D721Med (cell line): ENCODE measurements around the gene DNAI4.

ENCODE experiments used
- DNase-seq: peaks from one replicate; pipeline ENCODE4 v3.0.0; 2011; ENCODE audit warnings: low spot score; ENCODE audit not compliant: insufficient read length
- FAIRE-seq: peaks from 2 replicates; lab custom pipeline; 2011; peaks lifted over from hg19 to GRCh38; lab: Jason Lieb, UNC
- TF ChIP-seq, protein P1 (sequence below): IDR thresholded peaks from 2 replicates; pipeline ENCODE4 v1.5.1; 2012; ENCODE audit warnings: mild to moderate bottlenecking, control low read depth; ENCODE audit not compliant: insufficient read depth; ENCODE audit errors: missing control alignments

The DNAI4 gene

DNA sequence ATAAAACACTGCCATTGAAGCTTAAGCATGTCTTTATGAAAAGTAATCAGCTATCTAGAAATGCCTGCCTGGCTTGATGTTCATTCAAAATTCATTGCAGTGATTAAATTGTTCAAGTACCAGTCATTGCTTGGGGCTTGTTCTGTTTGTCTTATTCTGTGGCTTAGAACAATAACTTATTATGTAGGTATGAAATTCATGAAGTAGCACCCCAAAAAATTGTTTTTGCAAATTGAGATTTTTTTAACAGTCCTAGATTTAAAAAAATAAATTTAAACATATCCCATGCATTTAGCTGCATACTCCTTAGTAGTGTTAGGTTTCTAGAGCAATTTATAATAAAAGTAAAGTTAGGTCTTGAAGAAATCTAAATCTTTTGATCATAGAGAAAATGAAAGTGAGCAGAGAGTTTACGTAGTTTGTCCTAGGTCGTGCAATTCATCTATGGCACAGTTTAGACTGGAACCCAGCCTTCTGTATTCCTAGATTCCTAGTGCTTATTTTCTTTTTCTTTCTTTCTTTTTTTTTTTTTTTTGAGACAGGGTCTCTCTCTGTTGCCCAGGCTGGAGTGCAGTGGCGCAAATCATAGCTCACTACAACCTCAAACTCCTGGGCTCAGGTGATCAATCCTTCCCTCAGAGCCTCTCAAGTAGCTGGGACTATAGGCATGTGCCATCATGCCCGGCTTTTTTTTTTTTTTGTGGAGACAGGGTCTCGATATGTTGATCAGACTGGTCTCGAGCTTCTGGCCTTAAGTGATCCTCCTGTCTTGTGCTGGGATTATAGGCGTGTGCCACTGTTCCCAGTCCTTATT, 9.4 kb upstream of the DNAI4 start:
- TF ChIP-seq, protein P1, sequence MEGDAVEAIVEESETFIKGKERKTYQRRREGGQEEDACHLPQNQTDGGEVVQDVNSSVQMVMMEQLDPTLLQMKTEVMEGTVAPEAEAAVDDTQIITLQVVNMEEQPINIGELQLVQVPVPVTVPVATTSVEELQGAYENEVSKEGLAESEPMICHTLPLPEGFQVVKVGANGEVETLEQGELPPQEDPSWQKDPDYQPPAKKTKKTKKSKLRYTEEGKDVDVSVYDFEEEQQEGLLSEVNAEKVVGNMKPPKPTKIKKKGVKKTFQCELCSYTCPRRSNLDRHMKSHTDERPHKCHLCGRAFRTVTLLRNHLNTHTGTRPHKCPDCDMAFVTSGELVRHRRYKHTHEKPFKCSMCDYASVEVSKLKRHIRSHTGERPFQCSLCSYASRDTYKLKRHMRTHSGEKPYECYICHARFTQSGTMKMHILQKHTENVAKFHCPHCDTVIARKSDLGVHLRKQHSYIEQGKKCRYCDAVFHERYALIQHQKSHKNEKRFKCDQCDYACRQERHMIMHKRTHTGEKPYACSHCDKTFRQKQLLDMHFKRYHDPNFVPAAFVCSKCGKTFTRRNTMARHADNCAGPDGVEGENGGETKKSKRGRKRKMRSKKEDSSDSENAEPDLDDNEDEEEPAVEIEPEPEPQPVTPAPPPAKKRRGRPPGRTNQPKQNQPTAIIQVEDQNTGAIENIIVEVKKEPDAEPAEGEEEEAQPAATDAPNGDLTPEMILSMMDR = no peak
- FAIRE-seq = no peak
- no peak for DNase-seq

DNA sequence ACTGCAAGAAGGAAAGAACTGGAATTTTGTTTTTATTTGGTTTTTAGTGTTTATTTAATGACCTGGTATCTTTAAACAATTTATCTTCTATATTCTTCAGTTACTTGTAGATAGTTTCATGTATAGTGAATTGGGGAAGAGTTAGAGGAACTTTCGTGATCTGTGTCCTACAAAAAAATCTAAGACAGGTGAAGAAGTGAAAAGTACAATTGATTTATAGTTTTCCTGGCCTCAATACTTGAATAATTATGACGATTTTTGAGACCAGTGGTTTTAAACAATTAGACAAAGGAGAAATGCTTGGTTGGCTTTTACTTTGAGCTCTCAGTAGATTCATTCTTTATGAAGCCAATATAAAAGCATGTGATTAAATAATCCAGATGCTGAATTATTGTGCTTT, 7.6 kb upstream of the DNAI4 start:
- DNase-seq = no peak
- TF ChIP-seq, protein P1 = no peak
- no peak for FAIRE-seq

DNA sequence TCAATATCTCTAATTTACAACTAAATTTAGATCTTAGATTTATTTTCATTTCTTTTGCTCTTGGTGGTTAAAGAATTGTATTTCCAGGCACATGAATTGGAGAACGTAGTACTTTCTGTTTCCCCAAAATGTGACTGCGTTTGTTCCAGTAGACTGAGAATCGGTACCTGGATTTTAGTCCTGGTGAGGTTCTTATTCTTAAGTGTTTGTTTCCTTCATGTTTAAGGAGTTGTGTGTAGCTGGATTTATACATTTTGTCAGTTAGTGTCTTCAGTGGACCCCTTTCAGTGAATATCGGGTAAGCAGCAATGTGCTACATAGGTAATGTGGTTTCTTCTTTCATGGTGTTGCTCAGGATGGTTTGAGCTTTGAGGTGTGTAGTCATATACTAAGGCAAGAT, 6.9 kb upstream of the DNAI4 start:
- FAIRE-seq = no peak
- TF ChIP-seq, protein P1 = no peak
- no peak for DNase-seq

DNA sequence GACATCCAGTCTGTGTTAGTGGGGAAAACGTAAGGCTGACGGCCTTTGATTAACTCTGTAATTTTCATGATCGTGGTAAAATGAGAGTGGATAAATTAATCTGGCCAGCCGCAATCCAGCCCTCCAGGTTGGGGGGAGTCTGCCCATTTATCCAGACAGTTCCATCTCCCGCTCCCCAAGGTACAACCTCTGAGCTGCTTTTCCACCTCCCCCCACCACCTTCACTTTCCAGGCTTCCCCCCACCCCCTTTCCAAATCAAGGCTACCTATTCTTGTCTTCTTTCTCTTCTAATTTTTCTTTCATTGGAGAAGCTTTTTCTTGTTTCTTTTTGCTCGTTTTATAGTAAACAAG, 6.1 kb upstream of the DNAI4 start:
- TF ChIP-seq, protein P1 = no peak
- FAIRE-seq = no peak
- DNase-seq = no peak

DNA sequence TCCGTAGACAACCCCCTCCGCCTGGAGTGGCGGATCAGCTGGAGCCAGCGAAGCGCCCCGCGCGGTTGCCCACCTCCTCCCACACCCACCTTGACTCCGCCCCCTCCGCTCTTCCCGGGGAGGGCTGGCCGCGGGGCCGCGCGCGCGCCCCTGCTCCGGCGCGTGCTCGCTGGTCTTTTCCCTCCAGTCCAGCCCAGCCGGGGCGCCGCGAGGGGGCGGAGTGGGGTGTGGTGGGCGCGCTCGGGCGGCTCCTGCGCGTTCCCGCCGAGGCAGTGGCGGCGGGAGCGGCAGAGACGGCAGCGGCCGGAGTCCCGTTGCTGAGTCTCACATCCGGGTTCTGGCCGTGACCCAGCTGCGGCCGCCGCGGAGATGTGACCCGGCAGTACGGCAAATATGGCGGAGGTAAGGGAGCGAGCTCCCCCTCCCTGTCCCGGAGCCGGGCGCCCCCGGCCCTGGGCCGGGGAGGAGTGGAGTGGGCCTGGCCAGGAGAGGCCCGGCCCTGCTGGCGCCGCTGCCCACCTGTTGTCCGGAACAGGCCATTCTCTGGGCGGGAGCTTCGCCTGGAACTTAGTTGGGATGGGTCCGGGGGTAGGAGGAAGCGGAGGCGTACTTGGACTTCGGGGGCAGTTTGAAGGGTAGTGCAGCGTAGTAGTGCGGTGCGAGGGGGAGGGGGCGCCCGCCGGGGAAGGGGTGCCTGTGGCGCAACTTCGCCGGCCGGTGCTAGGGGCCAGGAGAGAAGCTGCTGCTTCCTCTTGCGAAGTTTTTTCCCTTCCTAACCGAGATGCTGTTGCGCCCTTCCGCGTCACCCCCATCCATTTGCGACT, 5.6 kb upstream of the DNAI4 start:
- TF ChIP-seq, protein P1 = peak; percentile 17
- FAIRE-seq (no peak), DNase-seq (peak; percentile 46)

DNA sequence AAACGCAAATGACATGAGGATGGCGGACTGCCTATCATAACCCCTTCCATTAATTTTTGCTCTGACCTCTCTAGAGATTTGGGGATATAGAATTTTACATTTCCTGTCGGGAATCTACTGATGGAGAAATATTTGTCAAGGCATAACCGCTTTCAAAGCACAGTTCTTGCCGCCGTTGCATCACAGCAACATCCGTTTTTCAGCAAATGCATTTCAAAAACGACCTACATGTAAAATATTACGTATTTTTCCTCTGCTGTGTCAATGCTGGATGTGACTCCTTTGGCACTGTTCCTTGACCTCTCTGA, 5.0 kb upstream of the DNAI4 start:
- FAIRE-seq (no peak), DNase-seq (no peak)
- TF ChIP-seq, protein P1 = no peak
